ENCODE results near the gene OR13F1. TPM values are rescaled to one million over a fixed set of nuclear protein-coding genes. Genes with fewer than 3 reads are reported as not detected.

Gene OR13F1
- total RNA-seq, 1 experiment from 2014 or later = not detected

DNA sequence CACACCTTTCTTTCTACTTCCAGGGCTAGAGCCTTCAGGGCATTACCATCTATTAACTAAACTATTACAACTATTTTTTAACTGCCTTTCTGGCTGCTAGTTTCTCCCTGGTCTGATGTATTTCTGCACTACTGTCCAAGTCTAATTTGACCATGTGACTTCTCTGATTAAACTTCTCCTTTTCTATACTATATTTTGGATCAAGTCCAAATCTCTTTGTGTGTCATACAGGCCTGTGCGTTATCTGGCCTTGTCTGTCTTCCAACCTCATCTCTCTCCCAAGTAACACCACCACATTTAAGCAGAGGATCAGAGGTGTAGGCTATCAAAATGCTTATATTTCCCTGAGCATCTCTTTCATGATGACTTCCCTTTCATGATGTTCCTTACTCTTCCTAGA, 47.2 kb upstream of the OR13F1 start:
- RAD21 ChIA-PET (ENCODE audit: low non-redundant PET in 1 of 2, low total read pairs in 2 of 2, uncharacterized antibody in 2 of 2, unreplicated experiment in 2 of 2) = no interaction called here
- no peaks in the 10 kb centered on the region for H3K9me3 ChIP-seq (ENCODE audit: control insufficient read depth in 1 of 2, insufficient read depth in 1 of 2, low read depth in 1 of 2, low read length in 2 of 2)
- no peak for DNase-seq (ENCODE audit: low read depth, low spot score)
- TF ChIP-seq CBX3 (IDR thresholded peaks at IDR 0.05; ENCODE audit: low read depth) = no peak
- no peak for TF ChIP-seq POLR2AphosphoS5 (IDR thresholded peaks at IDR 0.05; ENCODE audit: low read depth, low read length)
- no peak for TF ChIP-seq POLR2A (IDR thresholded peaks at IDR 0.05; ENCODE audit: borderline replicate concordance, extremely low read depth, insufficient read depth, insufficient read length)
- no peak for TF ChIP-seq ZFX (IDR thresholded peaks at IDR 0.05)
- no peak for TF ChIP-seq CEBPB (IDR thresholded peaks at IDR 0.05; ENCODE audit: low read depth)
- no peak for TF ChIP-seq RAD21 (IDR thresholded peaks at IDR 0.05; ENCODE audit: low read depth)
- H2AFZ ChIP-seq (ENCODE audit: low read depth, low read length, poor library complexity, severe bottlenecking) = no peak overlapping the region
- H4K20me1 ChIP-seq (ENCODE audit: insufficient read depth) = no peaks in the 10 kb centered on the region
- H3K4me1 ChIP-seq (ENCODE audit: control insufficient read depth in 1 of 2, insufficient read depth in 2 of 2, low read length in 2 of 2) = no peaks in the 10 kb centered on the region
- intact Hi-C loops (cut with micrococcal nuclease) = no loop called here
- no peaks in the 10 kb centered on the region for H3K36me3 ChIP-seq (ENCODE audit: control insufficient read depth in 1 of 2, insufficient read depth in 2 of 2, low read length in 2 of 2)
- no peak overlapping the region for H3K4me3 ChIP-seq (replicated peaks in 1 of 2; ENCODE audit: low read depth in 1 of 2, low read length in 2 of 2)
- ATAC-seq = no peak
- H3K4me2 ChIP-seq (ENCODE audit: low read length) = no peak overlapping the region
- no TSS peak for BruUV-seq (replicated peaks)
- no peaks in the 10 kb centered on the region for H3K9me2 ChIP-seq (ENCODE audit: insufficient read depth)
- no peaks in the 10 kb centered on the region; the same call in 1 of the 2 replicates for H3K27me3 ChIP-seq (ENCODE audit: insufficient read depth, low read length)
- CTCF ChIA-PET = no interaction called here
- POLR2A ChIA-PET = no interaction called here
- H3K27ac ChIP-seq (ENCODE audit: low read depth, low read length) = no peak overlapping the region
- H3K79me2 ChIP-seq (ENCODE audit: insufficient read depth, low read length) = no peaks in the 10 kb centered on the region
- no peak overlapping the region for H3K9ac ChIP-seq (ENCODE audit: low read length)

DNA sequence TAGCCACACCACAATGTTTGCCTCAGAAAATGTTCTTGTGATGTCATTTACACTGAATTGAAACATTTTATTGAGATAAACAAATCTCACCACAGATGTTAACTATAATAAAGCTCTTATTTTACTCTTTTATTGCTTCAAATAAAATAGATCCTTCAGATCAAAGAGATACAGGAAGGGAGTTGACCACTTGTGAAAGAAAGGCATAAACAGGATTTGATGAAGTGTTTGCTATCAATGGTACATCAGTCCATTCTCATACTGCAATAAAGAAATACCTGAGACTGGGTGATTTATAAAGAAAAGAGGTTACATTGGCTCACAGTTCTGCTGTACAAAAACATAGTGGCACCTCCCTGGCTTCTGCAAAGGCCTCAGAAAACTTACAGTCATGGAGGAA, 40.2 kb upstream of the OR13F1 start:
- H3K4me2 ChIP-seq (ENCODE audit: low read length) = no peak overlapping the region
- intact Hi-C loops (cut with micrococcal nuclease) = no loop called here
- H4K20me1 ChIP-seq (ENCODE audit: insufficient read depth) = no peaks in the 10 kb centered on the region
- POLR2A ChIA-PET = no interaction called here
- DNase-seq (ENCODE audit: low read depth, low spot score) (no peak), ATAC-seq (no peak)
- no peaks in the 10 kb centered on the region for H3K4me1 ChIP-seq (ENCODE audit: control insufficient read depth in 1 of 2, insufficient read depth in 2 of 2, low read length in 2 of 2)
- BruUV-seq (replicated peaks) = no TSS peak
- no peak overlapping the region for H3K4me3 ChIP-seq (replicated peaks in 1 of 2; ENCODE audit: low read depth in 1 of 2, low read length in 2 of 2)
- H3K36me3 ChIP-seq (ENCODE audit: control insufficient read depth in 1 of 2, insufficient read depth in 2 of 2, low read length in 2 of 2) = no peaks in the 10 kb centered on the region
- CTCF ChIA-PET = no interaction called here
- TF ChIP-seq, protein P1, sequence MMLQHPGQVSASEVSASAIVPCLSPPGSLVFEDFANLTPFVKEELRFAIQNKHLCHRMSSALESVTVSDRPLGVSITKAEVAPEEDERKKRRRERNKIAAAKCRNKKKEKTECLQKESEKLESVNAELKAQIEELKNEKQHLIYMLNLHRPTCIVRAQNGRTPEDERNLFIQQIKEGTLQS (IDR thresholded peaks at IDR 0.05) = no peak
- TF ChIP-seq RAD21 (IDR thresholded peaks at IDR 0.05; ENCODE audit: low read depth) (no peak), SIN3A (IDR thresholded peaks at IDR 0.05; ENCODE audit: low read depth) (no peak), POLR2AphosphoS5 (IDR thresholded peaks at IDR 0.05; ENCODE audit: low read depth, low read length) (no peak), ZNF274 (IDR thresholded peaks at IDR 0.05; ENCODE audit: low read depth, low read length) (no peak), ELF1 (IDR thresholded peaks at IDR 0.05; ENCODE audit: borderline replicate concordance, low read depth) (no peak), POLR2A (IDR thresholded peaks at IDR 0.05; ENCODE audit: borderline replicate concordance, extremely low read depth, insufficient read depth, insufficient read length) (no peak)
- TF ChIP-seq, protein P2, sequence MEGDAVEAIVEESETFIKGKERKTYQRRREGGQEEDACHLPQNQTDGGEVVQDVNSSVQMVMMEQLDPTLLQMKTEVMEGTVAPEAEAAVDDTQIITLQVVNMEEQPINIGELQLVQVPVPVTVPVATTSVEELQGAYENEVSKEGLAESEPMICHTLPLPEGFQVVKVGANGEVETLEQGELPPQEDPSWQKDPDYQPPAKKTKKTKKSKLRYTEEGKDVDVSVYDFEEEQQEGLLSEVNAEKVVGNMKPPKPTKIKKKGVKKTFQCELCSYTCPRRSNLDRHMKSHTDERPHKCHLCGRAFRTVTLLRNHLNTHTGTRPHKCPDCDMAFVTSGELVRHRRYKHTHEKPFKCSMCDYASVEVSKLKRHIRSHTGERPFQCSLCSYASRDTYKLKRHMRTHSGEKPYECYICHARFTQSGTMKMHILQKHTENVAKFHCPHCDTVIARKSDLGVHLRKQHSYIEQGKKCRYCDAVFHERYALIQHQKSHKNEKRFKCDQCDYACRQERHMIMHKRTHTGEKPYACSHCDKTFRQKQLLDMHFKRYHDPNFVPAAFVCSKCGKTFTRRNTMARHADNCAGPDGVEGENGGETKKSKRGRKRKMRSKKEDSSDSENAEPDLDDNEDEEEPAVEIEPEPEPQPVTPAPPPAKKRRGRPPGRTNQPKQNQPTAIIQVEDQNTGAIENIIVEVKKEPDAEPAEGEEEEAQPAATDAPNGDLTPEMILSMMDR (IDR thresholded peaks at IDR 0.05 in 2 of 3, conservative IDR thresholded peaks at IDR 0.05 in 1 of 3; ENCODE audit: borderline replicate concordance in 1 of 3, insufficient read depth in 1 of 3, low read depth in 2 of 3, low read length in 2 of 3) = no peak
- TF ChIP-seq, protein P3, sequence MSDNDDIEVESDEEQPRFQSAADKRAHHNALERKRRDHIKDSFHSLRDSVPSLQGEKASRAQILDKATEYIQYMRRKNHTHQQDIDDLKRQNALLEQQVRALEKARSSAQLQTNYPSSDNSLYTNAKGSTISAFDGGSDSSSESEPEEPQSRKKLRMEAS (IDR thresholded peaks at IDR 0.05) = no peak
- H3K9me3 ChIP-seq (ENCODE audit: control insufficient read depth in 1 of 2, insufficient read depth in 1 of 2, low read depth in 1 of 2, low read length in 2 of 2) = no peaks in the 10 kb centered on the region
- no peaks in the 10 kb centered on the region for H3K79me2 ChIP-seq (ENCODE audit: insufficient read depth, low read length)
- H3K9me2 ChIP-seq (ENCODE audit: insufficient read depth) = no peaks in the 10 kb centered on the region
- no peak overlapping the region for H3K9ac ChIP-seq (ENCODE audit: low read length)
- H2AFZ ChIP-seq (ENCODE audit: low read depth, low read length, poor library complexity, severe bottlenecking) = no peak overlapping the region
- no peaks in the 10 kb centered on the region; the same call in 1 of the 2 replicates for H3K27me3 ChIP-seq (ENCODE audit: insufficient read depth, low read length)
- no peak overlapping the region for H3K27ac ChIP-seq (ENCODE audit: low read depth, low read length)
- RAD21 ChIA-PET (ENCODE audit: low non-redundant PET in 1 of 2, low total read pairs in 2 of 2, uncharacterized antibody in 2 of 2, unreplicated experiment in 2 of 2) = no interaction called here
